OCI-LY3 (cell line): ENCODE data around the gene CDK16.

ENCODE experiments used
- H2AFZ ChIP-seq: fragments of 200-600, 300-600 bp; shearing (Covaris generic); 2 replicates; pipeline ENCODE4 v1.6.0; 2014; ENCODE audit warnings: antibody characterized with exemption, low read depth, low read length
- H3K27ac ChIP-seq: fragments of 200-600, 300-600 bp; sonication (generic); 2 replicates; pipeline ENCODE4 v1.5.1; 2014; ENCODE audit warnings: mild to moderate bottlenecking, low read length, moderate library complexity, mixed read lengths
- H3K27me3 ChIP-seq: fragments of 200-600, 300-600 bp; sonication (generic); 2 replicates; pipeline ENCODE4 v1.6.1; 2014; ENCODE audit warnings: low read depth, low read length, mixed read lengths
- H3K36me3 ChIP-seq: fragments of 200-600, 300-600 bp; sonication (generic); replicated peaks from 2 replicates; pipeline ENCODE3; 2014; ENCODE audit warnings: low read depth, low read length, mixed read lengths
- H3K4me1 ChIP-seq: fragments of 300-600, 200-600 bp; sonication (generic); 2 replicates; pipeline ENCODE4 v1.6.1; 2014; ENCODE audit warnings: low read length, mixed read lengths
- H3K4me2 ChIP-seq: fragments of 200-600, 300-600 bp; sonication (generic); 2 replicates; pipeline ENCODE4 v1.6.1; 2014; ENCODE audit warnings: low read length, mixed read lengths
- H3K4me3 ChIP-seq: fragments of 300-600, 200-600 bp; sonication (generic); 2 replicates; pipeline ENCODE4 v1.5.1; 2014; ENCODE audit warnings: antibody characterized with exemption, mild to moderate bottlenecking, low read length, moderate library complexity
- H3K79me2 ChIP-seq: fragments of 300-600, 200-600 bp; shearing (Covaris generic); 2 replicates; pipeline ENCODE4 v1.6.1; 2014; ENCODE audit warnings: mild to moderate bottlenecking, low read length, mixed read lengths
- H3K9ac ChIP-seq: fragments of 300-600, 200-600 bp; shearing (Covaris generic); 2 replicates; pipeline ENCODE4 v1.6.0; 2014; ENCODE audit warnings: mild to moderate bottlenecking, low read length, moderate library complexity
- H3K9me3 ChIP-seq: fragments of 200-600, 300-600 bp; shearing (Covaris generic); 2 replicates; pipeline ENCODE4 v1.6.1; 2014; ENCODE audit warnings: low read length, mixed read lengths; ENCODE audit not compliant: insufficient read depth
- H4K20me1 ChIP-seq: fragments of 200-600, 300-600 bp; sonication (generic); 2 replicates; pipeline ENCODE4 v1.6.1; 2016; ENCODE audit warnings: low read length, mixed read lengths; ENCODE audit not compliant: insufficient read depth
- CTCF ChIP-seq: fragments of 200-600, 300-600 bp; sonication (generic); IDR thresholded peaks from 2 replicates; pipeline ENCODE4 v1.5.1; 2014; ENCODE audit warnings: antibody characterized with exemption, low read length, low read depth
- EZH2phosphoT487 ChIP-seq: fragments of 200-600 bp; shearing (Covaris generic); IDR thresholded peaks from 2 replicates; pipeline ENCODE4 v1.6.1; 2018; ENCODE audit warnings: antibody characterized with exemption, mixed run types, low read depth

Gene CDK16

GRCh38 chrX:47208108-47208507 lies 10.4 kb upstream of the CDK16 start:
- no peak overlapping the region for H3K9ac ChIP-seq
- no peaks in the 10 kb centered on the region for H3K4me1 ChIP-seq
- H4K20me1 ChIP-seq, result no peaks in the 10 kb centered on the region
- no peak overlapping the region for H3K4me3 ChIP-seq
- no peak overlapping the region for H2AFZ ChIP-seq
- H3K36me3 ChIP-seq, result peaks cover 71% of the 10 kb centered on the region
- TF ChIP-seq CTCF (no peak), EZH2phosphoT487 (no peak)
- H3K27ac ChIP-seq, result no peak overlapping the region
- peaks cover 2% of the 10 kb centered on the region; the same call in 1 of the 2 replicates for H3K79me2 ChIP-seq
- H3K4me2 ChIP-seq, result no peak overlapping the region
- H3K27me3 ChIP-seq, result no peaks in the 10 kb centered on the region
- no peaks in the 10 kb centered on the region for H3K9me3 ChIP-seq

GRCh38 chrX:47209508-47210238 lies 8.8 kb upstream of the CDK16 start:
- Histone ChIP-seq H2AFZ (no peak overlapping the region), H3K27ac (no peak overlapping the region), H4K20me1 (no peaks in the 10 kb centered on the region), H3K9ac (no peak overlapping the region), H3K9me3 (no peaks in the 10 kb centered on the region), H3K4me2 (no peak overlapping the region), H3K4me1 (no peaks in the 10 kb centered on the region), H3K27me3 (no peaks in the 10 kb centered on the region), H3K4me3 (no peak overlapping the region), H3K36me3 (peaks cover 71% of the 10 kb centered on the region), H3K79me2 (peaks cover 2% of the 10 kb centered on the region; the same call in 1 of the 2 replicates)
- TF ChIP-seq EZH2phosphoT487 (no peak), CTCF (no peak)

- H3K9ac ChIP-seq, result no peak overlapping the region
- H3K9me3 ChIP-seq, result no peaks in the 10 kb centered on the region
- H3K36me3 ChIP-seq, result peaks cover 70% of the 10 kb centered on the region
- TF ChIP-seq EZH2phosphoT487 (no peak), CTCF (no peak)
- H3K79me2 ChIP-seq, result no peaks in the 10 kb centered on the region; the same call in 1 of the 2 replicates
- H3K27me3 ChIP-seq, result no peaks in the 10 kb centered on the region
- H4K20me1 ChIP-seq, result no peaks in the 10 kb centered on the region
- H3K4me2 ChIP-seq, result no peak overlapping the region
- no peaks in the 10 kb centered on the region for H3K4me1 ChIP-seq
- H2AFZ ChIP-seq, result no peak overlapping the region
- H3K4me3 ChIP-seq, result no peak overlapping the region
- no peak overlapping the region for H3K27ac ChIP-seq
These were observed 7.6 kb upstream of the CDK16 start for GRCh38 chrX:47210661-47211425.
